Neural cell (in vitro differentiated cells): ENCODE results near the gene ST6GALNAC3. TPM values are rescaled to one million over a fixed set of nuclear protein-coding genes. Genes with fewer than 3 reads are reported as not detected.

Experiments
- H2AFZ ChIP-seq: fragments of 200-600, 300-800 bp; sonication (generic), shearing (Covaris generic); 2 replicates; pipeline ENCODE4 v1.6.0; 2014; ENCODE audit warnings: low read depth, mild to moderate bottlenecking, antibody characterized with exemption, low read length, moderate library complexity
- H3F3A ChIP-seq: fragments of 200-600 bp; shearing (Covaris generic); 2 replicates; pipeline ENCODE4 v1.6.1; 2016; ENCODE audit warnings: mild to moderate bottlenecking, moderate library complexity, mixed read lengths, antibody characterized with exemption, low read length; ENCODE audit not compliant: insufficient read depth, poor library complexity, severe bottlenecking
- H3K27ac ChIP-seq: fragments of 200-600, 300-800 bp; sonication (generic), shearing (Covaris generic); 2 replicates; pipeline ENCODE4 v1.5.1; 2014; ENCODE audit warnings: mild to moderate bottlenecking, low read length, moderate library complexity
- H3K27me3 ChIP-seq: fragments of 300-800, 200-600 bp; sonication (generic), shearing (Covaris generic); 2 replicates; pipeline ENCODE4 v1.6.0; 2014; ENCODE audit warnings: mild to moderate bottlenecking, low read depth, low read length, moderate library complexity; ENCODE audit not compliant: insufficient read depth
- H3K36me3 ChIP-seq: fragments of 300-800, 200-600 bp; sonication (generic), shearing (Covaris generic); 2 replicates; pipeline ENCODE4 v1.5.1; 2014; ENCODE audit warnings: mild to moderate bottlenecking, antibody characterized with exemption, low read length, moderate library complexity; ENCODE audit not compliant: insufficient read depth
- H3K4me2 ChIP-seq: fragments of 300-800, 200-600 bp; sonication (generic), shearing (Covaris generic); 2 replicates; pipeline ENCODE4 v1.6.0; 2014; ENCODE audit warnings: mild to moderate bottlenecking, low read length
- H3K4me3 ChIP-seq: fragments of 300-800, 200-600 bp; sonication (generic), shearing (Covaris generic); 2 replicates; pipeline ENCODE4 v1.5.1; 2014; ENCODE audit warnings: mild to moderate bottlenecking, low read length, moderate library complexity
- H3K79me2 ChIP-seq: fragments of 200-600 bp; shearing (Covaris generic); replicated peaks from 2 replicates; pipeline ENCODE4 v1.6.0; 2014; ENCODE audit warnings: mild to moderate bottlenecking, low read length, moderate library complexity; ENCODE audit not compliant: insufficient read depth
- H3K9ac ChIP-seq: fragments of 300-800, 200-600 bp; sonication (generic), shearing (Covaris generic); 2 replicates; pipeline ENCODE4 v1.6.1; 2016; ENCODE audit warnings: mild to moderate bottlenecking, low read length, mixed read lengths
- H3K9me2 ChIP-seq: fragments of 200-600 bp; shearing (Covaris generic); 2 replicates; pipeline ENCODE4 v1.6.1; 2016; ENCODE audit warnings: mild to moderate bottlenecking, low read length, mixed read lengths; ENCODE audit not compliant: insufficient read depth
- H3K9me3 ChIP-seq: fragments of 200-600, 300-800 bp; sonication (generic), shearing (Covaris generic); 2 replicates; pipeline ENCODE4 v1.6.1; 2016; ENCODE audit warnings: mild to moderate bottlenecking, mixed run types, low read length, moderate library complexity, mixed read lengths
- H4K20me1 ChIP-seq: fragments of 200-600 bp; shearing (Covaris generic); 2 replicates; pipeline ENCODE4 v1.6.1; 2016; ENCODE audit warnings: mild to moderate bottlenecking, mixed run types; ENCODE audit not compliant: insufficient read depth
- EP300 ChIP-seq: fragments of 450-650 bp; conservative IDR thresholded peaks from 2 replicates; pipeline ENCODE4 v1.6.1; 2014; ENCODE audit warnings: antibody characterized with exemption, mild to moderate bottlenecking, moderate library complexity; ENCODE audit not compliant: poor library complexity, severe bottlenecking
- EZH2 ChIP-seq: fragments of 200-600, 300-800 bp; shearing (Covaris generic), sonication (generic); IDR thresholded peaks from 2 replicates; pipeline ENCODE4 v1.6.1; 2014; ENCODE audit warnings: antibody characterized with exemption, low read length, borderline replicate concordance, mild to moderate bottlenecking; ENCODE audit not compliant: insufficient read depth, poor library complexity, severe bottlenecking
- MXI1 ChIP-seq: fragments of 450-650 bp; conservative IDR thresholded peaks from 2 replicates; pipeline ENCODE4 v1.6.1; 2014; ENCODE audit warnings: antibody characterized with exemption, mild to moderate bottlenecking; ENCODE audit not compliant: poor library complexity, severe bottlenecking
- POLR2AphosphoS5 ChIP-seq: IDR thresholded peaks from 2 replicates; pipeline ENCODE4 v1.6.1; 2012
- RAD21 ChIP-seq: fragments of 450-650 bp; conservative IDR thresholded peaks from 2 replicates; pipeline ENCODE4 v1.6.1; 2014; ENCODE audit warnings: antibody characterized with exemption, mild to moderate bottlenecking, moderate library complexity
- SMC3 ChIP-seq: fragments of 450-650 bp; conservative IDR thresholded peaks from 2 replicates; pipeline ENCODE4 v1.6.1; 2014; ENCODE audit warnings: antibody characterized with exemption, mild to moderate bottlenecking, moderate library complexity; ENCODE audit not compliant: poor library complexity
- TAF1 ChIP-seq: IDR thresholded peaks from 2 replicates; pipeline ENCODE4 v1.6.1; 2012; ENCODE audit warnings: low read depth
- polyA plus RNA-seq: library from polyadenylated mRNA; depleted of rRNA; stranded (reverse); fragments of >200 nt; gene quantifications from 2 replicates; pipeline ENCODE4 v1.2.3, GENCODE V29; 2014
- TF ChIP-seq, protein P1 (sequence below): IDR thresholded peaks from 2 replicates; pipeline ENCODE4 v1.6.1; 2012; ENCODE audit warnings: borderline replicate concordance
- TF ChIP-seq, protein P2 (sequence below): fragments of 450-650 bp; IDR thresholded peaks from 2 replicates; pipeline ENCODE4 v1.5.1; 2014; ENCODE audit warnings: antibody characterized with exemption, mild to moderate bottlenecking, moderate library complexity; ENCODE audit not compliant: poor library complexity, severe bottlenecking

The ST6GALNAC3 gene
- polyA plus RNA-seq, 1 donor from 2014 or later = 3.6 TPM

DNA sequence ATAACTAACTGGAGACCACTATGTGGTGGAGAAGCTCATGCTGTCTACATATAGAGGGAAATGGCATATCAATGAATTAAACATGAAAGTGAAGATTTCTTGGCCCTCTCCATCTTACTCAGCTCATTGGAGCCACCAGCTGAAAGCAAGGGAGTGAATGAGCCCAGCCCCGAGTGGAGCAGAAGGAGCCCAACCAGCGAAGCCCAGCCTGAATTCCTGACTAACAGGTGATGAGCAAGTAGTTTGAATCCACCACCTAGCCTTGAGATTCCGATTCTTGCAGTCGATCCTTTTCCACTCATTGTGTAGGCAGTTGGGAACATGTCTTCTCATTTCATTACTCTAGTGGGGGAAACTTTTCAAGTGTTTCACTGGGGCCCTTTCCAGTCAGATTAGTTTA, 18.6 kb upstream of the ST6GALNAC3 start:
- no peak overlapping the region for H3K4me2 ChIP-seq
- H4K20me1 ChIP-seq = no peaks in the 10 kb centered on the region
- H3K27ac ChIP-seq = no peak overlapping the region
- no peaks in the 10 kb centered on the region for H3K9me3 ChIP-seq
- H3K9me2 ChIP-seq = no peaks in the 10 kb centered on the region
- H3K9ac ChIP-seq = no peak overlapping the region
- no peaks in the 10 kb centered on the region for H3K27me3 ChIP-seq
- H3F3A ChIP-seq = no peaks in the 10 kb centered on the region
- H3K36me3 ChIP-seq = no peaks in the 10 kb centered on the region
- TF ChIP-seq EP300 = no peak
- no peak for TF ChIP-seq TAF1
- TF ChIP-seq SMC3 = no peak
- TF ChIP-seq POLR2AphosphoS5 = no peak
- TF ChIP-seq, protein P1, sequence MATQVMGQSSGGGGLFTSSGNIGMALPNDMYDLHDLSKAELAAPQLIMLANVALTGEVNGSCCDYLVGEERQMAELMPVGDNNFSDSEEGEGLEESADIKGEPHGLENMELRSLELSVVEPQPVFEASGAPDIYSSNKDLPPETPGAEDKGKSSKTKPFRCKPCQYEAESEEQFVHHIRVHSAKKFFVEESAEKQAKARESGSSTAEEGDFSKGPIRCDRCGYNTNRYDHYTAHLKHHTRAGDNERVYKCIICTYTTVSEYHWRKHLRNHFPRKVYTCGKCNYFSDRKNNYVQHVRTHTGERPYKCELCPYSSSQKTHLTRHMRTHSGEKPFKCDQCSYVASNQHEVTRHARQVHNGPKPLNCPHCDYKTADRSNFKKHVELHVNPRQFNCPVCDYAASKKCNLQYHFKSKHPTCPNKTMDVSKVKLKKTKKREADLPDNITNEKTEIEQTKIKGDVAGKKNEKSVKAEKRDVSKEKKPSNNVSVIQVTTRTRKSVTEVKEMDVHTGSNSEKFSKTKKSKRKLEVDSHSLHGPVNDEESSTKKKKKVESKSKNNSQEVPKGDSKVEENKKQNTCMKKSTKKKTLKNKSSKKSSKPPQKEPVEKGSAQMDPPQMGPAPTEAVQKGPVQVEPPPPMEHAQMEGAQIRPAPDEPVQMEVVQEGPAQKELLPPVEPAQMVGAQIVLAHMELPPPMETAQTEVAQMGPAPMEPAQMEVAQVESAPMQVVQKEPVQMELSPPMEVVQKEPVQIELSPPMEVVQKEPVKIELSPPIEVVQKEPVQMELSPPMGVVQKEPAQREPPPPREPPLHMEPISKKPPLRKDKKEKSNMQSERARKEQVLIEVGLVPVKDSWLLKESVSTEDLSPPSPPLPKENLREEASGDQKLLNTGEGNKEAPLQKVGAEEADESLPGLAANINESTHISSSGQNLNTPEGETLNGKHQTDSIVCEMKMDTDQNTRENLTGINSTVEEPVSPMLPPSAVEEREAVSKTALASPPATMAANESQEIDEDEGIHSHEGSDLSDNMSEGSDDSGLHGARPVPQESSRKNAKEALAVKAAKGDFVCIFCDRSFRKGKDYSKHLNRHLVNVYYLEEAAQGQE = no peak
- TF ChIP-seq EZH2 = no peak
- no peak for TF ChIP-seq MXI1
- TF ChIP-seq RAD21 = no peak
- TF ChIP-seq, protein P2, sequence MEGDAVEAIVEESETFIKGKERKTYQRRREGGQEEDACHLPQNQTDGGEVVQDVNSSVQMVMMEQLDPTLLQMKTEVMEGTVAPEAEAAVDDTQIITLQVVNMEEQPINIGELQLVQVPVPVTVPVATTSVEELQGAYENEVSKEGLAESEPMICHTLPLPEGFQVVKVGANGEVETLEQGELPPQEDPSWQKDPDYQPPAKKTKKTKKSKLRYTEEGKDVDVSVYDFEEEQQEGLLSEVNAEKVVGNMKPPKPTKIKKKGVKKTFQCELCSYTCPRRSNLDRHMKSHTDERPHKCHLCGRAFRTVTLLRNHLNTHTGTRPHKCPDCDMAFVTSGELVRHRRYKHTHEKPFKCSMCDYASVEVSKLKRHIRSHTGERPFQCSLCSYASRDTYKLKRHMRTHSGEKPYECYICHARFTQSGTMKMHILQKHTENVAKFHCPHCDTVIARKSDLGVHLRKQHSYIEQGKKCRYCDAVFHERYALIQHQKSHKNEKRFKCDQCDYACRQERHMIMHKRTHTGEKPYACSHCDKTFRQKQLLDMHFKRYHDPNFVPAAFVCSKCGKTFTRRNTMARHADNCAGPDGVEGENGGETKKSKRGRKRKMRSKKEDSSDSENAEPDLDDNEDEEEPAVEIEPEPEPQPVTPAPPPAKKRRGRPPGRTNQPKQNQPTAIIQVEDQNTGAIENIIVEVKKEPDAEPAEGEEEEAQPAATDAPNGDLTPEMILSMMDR = no peak
- H2AFZ ChIP-seq = no peak overlapping the region
- no peak overlapping the region for H3K4me3 ChIP-seq
- H3K79me2 ChIP-seq = no peaks in the 10 kb centered on the region

DNA sequence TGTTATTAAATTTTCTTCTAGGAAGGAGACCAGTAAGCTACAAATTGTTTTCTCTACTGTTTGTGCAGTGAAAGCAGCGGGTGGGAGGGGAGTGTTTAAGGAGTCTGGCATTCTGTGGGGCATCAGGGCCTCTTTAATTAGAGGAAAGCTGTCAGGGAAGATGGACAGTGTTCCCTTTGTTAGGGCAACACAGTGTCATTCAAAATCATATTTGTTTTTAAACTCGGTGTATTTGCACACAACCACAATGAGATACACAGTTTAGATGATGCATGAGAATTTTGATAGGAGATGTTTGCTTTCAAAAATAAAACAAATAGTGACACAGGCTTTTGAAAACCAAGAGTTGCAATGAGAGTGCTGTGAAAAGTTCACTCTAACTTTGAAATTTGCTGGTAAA, 15.1 kb upstream of the ST6GALNAC3 start:
- Histone ChIP-seq H3K9me2 (no peaks in the 10 kb centered on the region), H3K27me3 (no peaks in the 10 kb centered on the region), H3K27ac (no peak overlapping the region), H4K20me1 (no peaks in the 10 kb centered on the region), H3K4me3 (no peak overlapping the region), H3K9ac (no peak overlapping the region), H2AFZ (no peak overlapping the region), H3F3A (no peaks in the 10 kb centered on the region), H3K36me3 (no peaks in the 10 kb centered on the region), H3K79me2 (no peaks in the 10 kb centered on the region), H3K4me2 (no peak overlapping the region), H3K9me3 (no peaks in the 10 kb centered on the region)
- TF ChIP-seq, protein P1 = no peak
- TF ChIP-seq RAD21 (no peak), EZH2 (no peak), EP300 (no peak), MXI1 (no peak)
